ENCODE measurements around the gene ASB10.

The ASB10 gene

DNA sequence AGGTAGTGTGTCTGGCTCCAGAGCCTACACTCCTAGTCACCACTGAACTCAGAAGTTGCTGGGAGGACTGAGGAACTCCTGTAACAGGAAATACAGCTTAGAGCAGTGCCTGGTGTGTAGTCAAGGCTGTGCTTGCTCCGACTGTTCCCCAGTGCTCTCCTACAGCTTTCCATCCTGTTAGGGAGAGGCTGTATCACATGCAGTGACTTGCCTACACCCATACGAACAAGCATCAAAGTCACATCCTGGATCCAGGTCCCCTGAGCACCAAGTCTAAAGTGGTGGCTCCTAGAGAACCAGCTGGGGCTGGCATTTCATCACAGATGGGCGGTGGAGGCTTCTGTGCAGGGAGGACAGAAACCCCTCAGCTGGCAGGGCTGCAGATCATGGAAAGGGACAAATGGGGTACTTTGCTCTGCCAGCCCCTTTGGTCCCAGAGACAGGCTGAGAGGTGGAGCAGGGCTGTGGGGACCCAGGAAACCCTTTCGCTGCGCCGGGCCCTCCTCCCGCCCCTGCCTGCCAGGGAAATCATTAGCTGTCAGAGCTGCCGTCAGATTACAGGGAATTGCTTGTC is 7.7 kb downstream of the ASB10 start:
- TF ChIP-seq CTCF (IDR thresholded peaks at IDR 0.05; ENCODE audit: low read depth, low read length, missing control alignments) = no peak
- no peak for DNase-seq (ENCODE audit: low read depth)
- no peak overlapping the region for H3K4me3 ChIP-seq (ENCODE audit: low read depth, low read length)

- no peak for TF ChIP-seq CTCF (IDR thresholded peaks at IDR 0.05; ENCODE audit: low read depth, low read length, missing control alignments)
- H3K4me3 ChIP-seq (ENCODE audit: low read depth, low read length) = no peak overlapping the region
- DNase-seq (ENCODE audit: low read depth) = no peak
Measured at GRCh38 chr7:151178831-151179230, 8.2 kb downstream of the ASB10 start.

- no peak for DNase-seq (ENCODE audit: low read depth)
- no peak for TF ChIP-seq CTCF (IDR thresholded peaks at IDR 0.05; ENCODE audit: low read depth, low read length, missing control alignments)
- no peak overlapping the region for H3K4me3 ChIP-seq (ENCODE audit: low read depth, low read length)
Measured at GRCh38 chr7:151178236-151178635, 8.8 kb downstream of the ASB10 start.

- no peak for DNase-seq (ENCODE audit: low read depth)
- TF ChIP-seq CTCF (IDR thresholded peaks at IDR 0.05; ENCODE audit: low read depth, low read length, missing control alignments) = no peak
- no peak overlapping the region for H3K4me3 ChIP-seq (ENCODE audit: low read depth, low read length)
Measured at GRCh38 chr7:151177310-151177709, 9.7 kb downstream of the ASB10 start.

DNA sequence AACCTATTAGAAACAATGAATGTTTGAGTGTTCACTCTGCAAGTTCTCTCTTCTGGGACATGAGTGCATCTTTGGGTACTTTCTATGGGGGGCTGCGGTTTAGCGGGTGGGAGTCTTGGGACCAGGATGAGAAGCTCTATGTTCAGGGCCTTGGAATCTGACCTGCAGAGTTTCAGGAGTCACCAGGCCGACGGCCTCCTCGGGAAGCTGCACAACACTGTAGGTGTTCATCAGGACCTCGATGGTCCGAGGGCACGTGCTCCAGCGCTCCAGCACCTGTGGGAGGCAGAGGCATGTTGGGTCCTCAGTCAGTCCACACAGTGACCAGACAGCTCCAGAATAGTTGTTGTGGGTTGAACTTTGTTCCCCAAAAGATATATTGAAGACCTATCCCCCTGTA is 10.6 kb downstream of the ASB10 start:
- DNase-seq (ENCODE audit: low read depth) = no peak
- no peak overlapping the region for H3K4me3 ChIP-seq (ENCODE audit: low read depth, low read length)
- no peak for TF ChIP-seq CTCF (IDR thresholded peaks at IDR 0.05; ENCODE audit: low read depth, low read length, missing control alignments)

DNA sequence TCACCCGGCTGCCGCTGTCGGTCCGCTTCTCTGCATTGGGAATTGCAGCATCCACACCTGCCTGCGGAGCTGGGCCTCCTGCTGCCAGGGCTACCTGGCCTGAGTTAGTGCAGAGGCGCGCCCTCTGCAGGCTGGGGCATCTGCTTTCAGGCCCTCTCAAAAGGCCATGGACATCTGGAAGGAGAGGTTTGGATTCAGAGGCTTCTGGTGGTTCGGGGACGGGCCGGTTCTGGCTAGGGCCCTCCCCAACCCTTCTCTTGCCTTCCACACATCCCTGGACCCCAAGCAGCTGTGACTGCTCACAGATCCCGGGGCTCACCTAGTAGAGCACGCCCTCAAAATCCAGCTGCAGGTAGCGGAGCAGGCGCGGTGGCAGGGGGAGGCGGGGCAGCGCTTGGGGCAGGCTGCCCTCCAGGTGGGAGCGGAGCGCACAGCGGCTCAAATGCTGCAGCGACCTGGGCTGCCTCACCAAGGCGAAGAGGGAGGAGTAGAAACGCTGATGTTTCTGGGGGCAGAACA is 11.2 kb downstream of the ASB10 start:
- TF ChIP-seq CTCF (IDR thresholded peaks at IDR 0.05; ENCODE audit: low read depth, low read length, missing control alignments) = no peak
- no peak for DNase-seq (ENCODE audit: low read depth)

More for the DNA sequence above, 11.2 kb downstream of the ASB10 start:
- H3K4me3 ChIP-seq (ENCODE audit: low read depth, low read length) = no peak overlapping the region
